Activated T-cell treated with anti-CD3 and anti-CD28 coated beads, Interleukin-2, amount 50 U/mL, for 1 hour (primary cell): ENCODE results near the gene CALD1.

ENCODE experiments used
- DNase-seq: peaks from one replicate; pipeline ENCODE4 v3.0.0-alpha.2; 2020

The CALD1 gene

GRCh38 chr7:134900166-134900982 is 120.9 kb downstream of the CALD1 start:
- DNase-seq, result no peak

GRCh38 chr7:134901389-134902020 is 122.1 kb downstream of the CALD1 start:
- no peak for DNase-seq

GRCh38 chr7:134902058-134902457 is 122.6 kb downstream of the CALD1 start:
- DNase-seq, result no peak

- DNase-seq, result no peak
These were observed 123.8 kb downstream of the CALD1 start for GRCh38 chr7:134903073-134903790.

- DNase-seq, result no peak
These were observed 125.9 kb downstream of the CALD1 start for GRCh38 chr7:134905375-134905774.

GRCh38 chr7:134907000-134907399 is 127.6 kb downstream of the CALD1 start:
- DNase-seq, result no peak

GRCh38 chr7:134907639-134908038 is 128.2 kb downstream of the CALD1 start:
- no peak for DNase-seq

- no peak for DNase-seq
These were observed 128.9 kb downstream of the CALD1 start for GRCh38 chr7:134908289-134908688.

GRCh38 chr7:134910214-134910890 is 130.9 kb downstream of the CALD1 start:
- no peak for DNase-seq

- no peak for DNase-seq
These were observed 131.5 kb downstream of the CALD1 start for GRCh38 chr7:134910968-134911367.

- no peak for DNase-seq
These were observed 136.9 kb downstream of the CALD1 start for GRCh38 chr7:134916171-134916883.

- no peak for DNase-seq
These were observed 139.8 kb downstream of the CALD1 start for GRCh38 chr7:134919240-134919641.

GRCh38 chr7:134920026-134920753 is 140.8 kb downstream of the CALD1 start:
- no peak for DNase-seq

GRCh38 chr7:134922720-134923704 is 143.6 kb downstream of the CALD1 start:
- no peak for DNase-seq

- no peak for DNase-seq
These were observed 146.3 kb downstream of the CALD1 start for GRCh38 chr7:134925766-134926165.

GRCh38 chr7:134926396-134926795 is 147.0 kb downstream of the CALD1 start:
- DNase-seq, result no peak

GRCh38 chr7:134927076-134927475 is 147.6 kb downstream of the CALD1 start:
- DNase-seq, result no peak

GRCh38 chr7:134927723-134928122 is 148.3 kb downstream of the CALD1 start:
- no peak for DNase-seq

- no peak for DNase-seq
These were observed 149.1 kb downstream of the CALD1 start for GRCh38 chr7:134928554-134928953.

- DNase-seq, result no peak
These were observed 152.1 kb downstream of the CALD1 start for GRCh38 chr7:134931487-134931886.
